HG02885 (cell line): Measurements from ENCODE around the gene AGXT.

Source experiments
- ATAC-seq: cut with Tn5 transposase; IDR thresholded peaks from one replicate; pipeline ENCODE4 v1.9.1; 2021; ENCODE audit warnings: mild to moderate bottlenecking; ENCODE audit not compliant: unreplicated experiment, poor library complexity

AGXT gene

GRCh38 chr2:240865391-240865790 is 3.2 kb upstream of the AGXT start:
- no peak for ATAC-seq

- no peak for ATAC-seq
Measured at GRCh38 chr2:240869109-240869955, 708 bp downstream of the AGXT start.

- no peak for ATAC-seq
Measured at GRCh38 chr2:240869956-240870875, 1.6 kb downstream of the AGXT start.

- ATAC-seq, result no peak
Measured at GRCh38 chr2:240871071-240871958, 2.7 kb downstream of the AGXT start.

GRCh38 chr2:240872317-240873097 is 3.9 kb downstream of the AGXT start:
- ATAC-seq, result no peak

- ATAC-seq, result no peak
Measured at GRCh38 chr2:240873098-240873788, 4.6 kb downstream of the AGXT start.

- ATAC-seq, result no peak
Measured at GRCh38 chr2:240873805-240874714, 5.4 kb downstream of the AGXT start.

- ATAC-seq, result no peak
Measured at GRCh38 chr2:240874715-240875227, 6.1 kb downstream of the AGXT start.

- ATAC-seq, result no peak
Measured at GRCh38 chr2:240875228-240876034, 6.8 kb downstream of the AGXT start.

GRCh38 chr2:240876035-240876474 is 7.4 kb downstream of the AGXT start:
- no peak for ATAC-seq

- no peak for ATAC-seq
Measured at GRCh38 chr2:240876475-240877251, 8.0 kb downstream of the AGXT start.

GRCh38 chr2:240877460-240878340 is 9.1 kb downstream of the AGXT start:
- no peak for ATAC-seq

- no peak for ATAC-seq
Measured at GRCh38 chr2:240878341-240878936, 9.8 kb downstream of the AGXT start.

- no peak for ATAC-seq
Measured at GRCh38 chr2:240879105-240879504, 10.5 kb downstream of the AGXT start.

GRCh38 chr2:240881913-240882312 is 13.3 kb downstream of the AGXT start:
- no peak for ATAC-seq
